WI38 (cell line): ENCODE measurements around the gene RBMS3.

Experiments
- H3K4me3 ChIP-seq: 2 replicates; pipeline ENCODE4 v1.5.1; 2011; ENCODE audit warnings: low read depth, mild to moderate bottlenecking, control low read depth, low read length
- TF ChIP-seq, protein P1 (sequence below): IDR thresholded peaks from 2 replicates; pipeline ENCODE4 v1.5.1; 2012; ENCODE audit warnings: low read depth, mild to moderate bottlenecking, control low read depth, low read length

RBMS3 gene

DNA sequence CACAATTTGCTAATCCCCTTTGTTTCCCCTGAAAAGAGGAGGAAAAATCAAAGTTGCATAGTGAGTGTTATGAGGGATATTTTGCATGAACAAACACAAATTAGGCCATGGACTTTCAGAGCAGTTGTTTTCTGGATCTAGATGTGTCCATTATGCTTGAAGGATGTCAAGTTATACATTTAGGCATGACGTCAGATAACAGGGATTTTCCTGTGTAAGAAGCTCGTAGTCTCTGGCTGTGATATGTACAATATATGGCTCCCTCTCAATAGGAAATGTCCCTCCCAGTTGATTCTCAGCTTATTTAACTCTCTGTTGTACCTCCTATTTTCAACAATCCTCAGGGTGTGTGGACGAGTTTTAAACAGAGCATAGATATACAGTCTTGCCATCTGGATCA is 171.0 kb downstream of the RBMS3 start:
- H3K4me3 ChIP-seq = no peak overlapping the region
- TF ChIP-seq, protein P1, sequence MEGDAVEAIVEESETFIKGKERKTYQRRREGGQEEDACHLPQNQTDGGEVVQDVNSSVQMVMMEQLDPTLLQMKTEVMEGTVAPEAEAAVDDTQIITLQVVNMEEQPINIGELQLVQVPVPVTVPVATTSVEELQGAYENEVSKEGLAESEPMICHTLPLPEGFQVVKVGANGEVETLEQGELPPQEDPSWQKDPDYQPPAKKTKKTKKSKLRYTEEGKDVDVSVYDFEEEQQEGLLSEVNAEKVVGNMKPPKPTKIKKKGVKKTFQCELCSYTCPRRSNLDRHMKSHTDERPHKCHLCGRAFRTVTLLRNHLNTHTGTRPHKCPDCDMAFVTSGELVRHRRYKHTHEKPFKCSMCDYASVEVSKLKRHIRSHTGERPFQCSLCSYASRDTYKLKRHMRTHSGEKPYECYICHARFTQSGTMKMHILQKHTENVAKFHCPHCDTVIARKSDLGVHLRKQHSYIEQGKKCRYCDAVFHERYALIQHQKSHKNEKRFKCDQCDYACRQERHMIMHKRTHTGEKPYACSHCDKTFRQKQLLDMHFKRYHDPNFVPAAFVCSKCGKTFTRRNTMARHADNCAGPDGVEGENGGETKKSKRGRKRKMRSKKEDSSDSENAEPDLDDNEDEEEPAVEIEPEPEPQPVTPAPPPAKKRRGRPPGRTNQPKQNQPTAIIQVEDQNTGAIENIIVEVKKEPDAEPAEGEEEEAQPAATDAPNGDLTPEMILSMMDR = no peak

DNA sequence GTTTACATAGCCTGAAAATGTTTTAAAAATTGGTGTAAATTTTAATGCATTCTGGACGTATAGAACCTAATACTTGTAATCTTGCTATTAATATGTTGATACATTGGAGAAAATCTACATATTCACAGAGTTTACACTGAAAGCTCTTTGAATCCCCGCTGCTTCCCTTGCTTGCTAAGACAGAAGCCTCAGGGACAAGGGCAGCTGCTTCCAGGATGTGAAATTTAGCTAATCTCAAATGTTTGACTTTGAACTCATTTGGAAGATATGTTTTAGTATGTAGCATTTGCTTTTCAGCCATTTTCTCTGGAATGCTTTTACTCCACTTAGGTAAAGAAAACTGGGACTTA is 172.0 kb downstream of the RBMS3 start:
- H3K4me3 ChIP-seq = no peak overlapping the region
- TF ChIP-seq, protein P1 = no peak

DNA sequence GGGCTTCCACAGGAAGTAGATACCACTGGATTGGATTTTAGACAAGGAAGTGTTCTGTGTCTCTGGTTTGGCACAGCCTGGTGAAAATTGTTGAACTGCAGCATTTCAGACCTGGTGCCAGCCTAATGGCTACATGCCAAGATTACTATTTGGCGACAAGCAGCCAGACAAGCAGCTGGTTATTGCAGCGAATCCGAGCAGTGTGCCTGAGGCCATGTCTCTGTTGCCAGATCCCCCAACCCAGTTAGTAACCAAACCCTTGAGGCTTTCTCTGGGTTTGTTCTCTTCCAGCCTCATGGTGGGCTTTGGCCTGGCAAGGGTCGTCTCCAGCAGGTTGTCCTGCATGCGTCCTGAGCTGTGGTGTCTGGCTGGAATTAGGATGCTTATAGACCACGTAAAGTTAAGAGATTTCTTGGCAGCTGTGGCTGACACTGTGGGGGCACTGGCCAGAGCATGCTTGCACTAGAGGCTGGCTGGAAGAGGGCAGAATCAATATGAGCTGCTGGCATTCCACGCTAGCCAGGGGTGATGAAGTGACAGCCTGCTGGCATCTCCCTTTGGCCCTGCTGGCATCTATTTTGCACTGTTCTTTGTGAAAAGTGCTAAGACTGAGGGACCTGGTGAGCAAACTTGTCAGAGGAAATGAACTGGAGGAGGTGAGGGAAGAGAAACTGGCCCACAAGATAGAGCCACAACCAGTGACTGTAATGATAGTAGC is 172.6 kb downstream of the RBMS3 start:
- H3K4me3 ChIP-seq = no peak overlapping the region
- TF ChIP-seq, protein P1 = no peak

DNA sequence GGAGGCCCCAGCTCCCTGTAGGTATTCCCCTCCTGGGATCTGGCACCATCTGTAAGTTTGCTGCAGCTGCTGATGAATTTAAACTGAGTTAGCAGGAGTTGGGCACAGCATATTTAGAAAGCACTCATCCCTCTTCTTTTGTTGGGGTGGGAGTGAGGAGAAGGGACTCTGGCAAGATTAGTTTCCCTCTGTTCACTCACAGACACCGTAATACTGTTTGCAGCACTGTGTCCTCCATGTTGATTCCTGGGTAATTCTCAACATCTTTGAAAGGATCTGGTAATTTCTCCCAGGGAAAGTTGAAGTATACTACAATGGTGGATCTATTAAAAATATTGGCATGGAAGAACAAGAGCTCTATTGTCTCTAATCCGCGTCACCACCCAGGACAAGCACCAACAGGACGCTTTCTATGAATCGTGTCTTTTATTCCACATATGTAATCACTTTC is 173.3 kb downstream of the RBMS3 start:
- TF ChIP-seq, protein P1 = no peak
- H3K4me3 ChIP-seq = no peak overlapping the region

DNA sequence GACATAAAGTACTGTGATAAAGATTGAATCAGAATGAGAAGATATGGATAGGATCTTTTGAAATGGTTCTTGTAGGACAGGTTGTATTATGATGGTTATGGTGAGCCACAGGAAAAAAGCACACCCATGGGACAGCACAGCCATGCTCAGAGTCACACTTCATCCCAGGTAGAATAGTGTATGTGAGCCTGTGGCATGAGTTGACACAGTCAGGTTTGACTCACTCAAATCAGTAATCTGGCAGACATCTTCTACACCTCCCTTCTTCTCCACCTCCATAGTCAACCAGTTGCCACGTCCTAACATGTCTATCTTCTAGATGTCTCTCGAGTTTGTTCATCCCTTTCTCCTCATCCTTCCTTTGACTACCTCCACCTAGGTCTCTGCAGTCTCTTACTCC is 176.0 kb downstream of the RBMS3 start:
- H3K4me3 ChIP-seq = no peak overlapping the region
- TF ChIP-seq, protein P1 = no peak

DNA sequence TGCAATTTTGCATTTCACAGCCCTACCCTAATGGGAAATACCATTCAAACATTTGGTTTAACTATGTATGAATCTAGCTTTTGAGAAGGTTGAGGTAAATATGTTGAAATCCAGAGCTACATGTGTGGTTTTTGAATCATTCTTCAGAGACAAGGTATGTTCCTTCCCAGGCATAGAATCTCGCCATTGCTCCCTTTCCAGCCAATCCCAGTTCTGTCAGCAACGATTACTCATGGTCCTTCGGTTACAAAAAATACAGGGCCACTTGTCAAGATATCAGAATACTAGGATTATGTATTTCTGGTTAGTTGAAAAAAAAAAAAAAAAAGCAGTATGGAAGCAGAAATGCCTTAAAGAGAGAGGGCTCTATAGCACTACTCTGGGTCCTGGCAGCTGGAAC is 182.4 kb downstream of the RBMS3 start:
- TF ChIP-seq, protein P1 = no peak
- H3K4me3 ChIP-seq = no peak overlapping the region

DNA sequence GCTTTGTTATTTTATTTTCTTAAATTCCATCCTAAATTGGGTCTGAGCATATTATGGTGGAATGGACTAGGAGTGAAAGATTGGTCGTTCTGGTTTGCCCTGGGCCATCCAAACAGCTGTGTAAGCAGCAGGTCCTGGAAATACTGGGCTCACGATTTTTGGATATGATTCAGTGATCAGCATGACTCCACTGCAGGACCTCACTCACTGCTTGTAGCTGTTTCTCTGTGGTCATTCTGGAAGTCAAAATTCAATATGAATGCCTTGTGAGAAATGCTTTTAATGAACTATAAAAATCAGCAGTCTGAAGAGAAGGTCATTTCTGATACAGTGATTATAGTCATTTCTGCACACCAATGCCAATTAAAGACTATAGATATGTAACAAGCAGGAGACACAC is 185.0 kb downstream of the RBMS3 start:
- no peak overlapping the region for H3K4me3 ChIP-seq
- TF ChIP-seq, protein P1 = no peak
